Endothelial cell of umbilical vein (primary cell): ENCODE results near the gene PSME4. TPM values are rescaled to one million over a fixed set of nuclear protein-coding genes. Genes with fewer than 3 reads are reported as not detected.

Experiments
- BruUV-seq: library from RNA; stranded (reverse); fragments of 400-500 nt; replicated peaks from 2 replicates; lab custom pipeline; 2021; lab: Mats Ljungman, UMichigan
- CTCF ChIA-PET: fragments of 300-600, 350-600 bp; sonication (Branson Sonifier 250); formaldehyde crosslinking; loops from one replicate; lab custom pipeline; 2021; ENCODE audit warnings: antibody characterized with exemption, inconsistent platforms; lab: Charles Lee
- POLR2A ChIA-PET: fragments of 300-600, 350-600 bp; sonication (Branson Sonifier 250); formaldehyde crosslinking; loops from one replicate; lab custom pipeline; 2021; ENCODE audit warnings: antibody characterized with exemption, inconsistent platforms; lab: Charles Lee
- DNase-seq: peaks from one replicate; pipeline ENCODE4 v3.0.0-alpha.2; 2011; ENCODE audit warnings: low read depth, low spot score
- FAIRE-seq: peaks from 2 replicates; lab custom pipeline; 2011; peaks lifted over from hg19 to GRCh38; lab: Jason Lieb, UNC
- H2AFZ ChIP-seq: 2 replicates; pipeline ENCODE4 v1.6.0; 2012; ENCODE audit warnings: low read depth, low read length, control low read depth, inconsistent platforms
- H3K27ac ChIP-seq: 2 replicates; pipeline ENCODE4 v1.5.1; 2011; ENCODE audit warnings: low read depth, mild to moderate bottlenecking, control low read depth, low read length, moderate library complexity; ENCODE audit not compliant: insufficient read depth
- H3K27me3 ChIP-seq, 2 experiments: 2 replicates each; pipeline versions ENCODE4 v1.6.0 to v1.6.1; 2011; ENCODE audit warnings: low read length in 2 of 2, mixed read lengths in 1 of 2; ENCODE audit not compliant: control insufficient read depth in 2 of 2, insufficient read depth in 2 of 2
- H3K36me3 ChIP-seq, 2 experiments: 2 replicates in 1 of 2; 3 replicates in 1 of 2; pipeline ENCODE4 v1.5.1; 2011; ENCODE audit warnings: low read length in 2 of 2, mild to moderate bottlenecking in 1 of 2, moderate library complexity in 1 of 2; ENCODE audit not compliant: control insufficient read depth in 2 of 2, insufficient read depth in 2 of 2; ENCODE audit errors: extremely low read depth in 1 of 2
- H3K4me1 ChIP-seq: 3 replicates; pipeline ENCODE4 v1.5.1; 2011; ENCODE audit warnings: mild to moderate bottlenecking, low read length; ENCODE audit not compliant: control insufficient read depth, insufficient read depth; ENCODE audit errors: extremely low read depth
- H3K4me2 ChIP-seq: 2 replicates; pipeline ENCODE4 v1.6.1; 2011; ENCODE audit warnings: low read length, control low read depth, mixed read lengths; ENCODE audit not compliant: insufficient read depth
- H3K4me3 ChIP-seq, 3 experiments: fragments of 200-600 bp in 1 of 3; sonication (generic), shearing (Covaris generic) in 1 of 3; replicated peaks in 1 of 3; 2 replicates each; pipeline ENCODE4 v1.5.1; 2011 to 2016; ENCODE audit warnings: control low read depth in 3 of 3, low read length in 3 of 3, mild to moderate bottlenecking in 2 of 3, inconsistent platforms in 1 of 3, low read depth in 1 of 3, moderate library complexity in 1 of 3; ENCODE audit not compliant: insufficient read depth in 1 of 3
- H3K79me2 ChIP-seq: 2 replicates; pipeline ENCODE4 v1.6.0; 2012; ENCODE audit warnings: low read length, inconsistent platforms; ENCODE audit not compliant: control insufficient read depth, insufficient read depth
- H3K9ac ChIP-seq: replicated peaks from 2 replicates; pipeline ENCODE3; 2011; ENCODE audit warnings: low read length, control low read depth; ENCODE audit not compliant: insufficient read depth; ENCODE audit errors: extremely low read depth
- H3K9me1 ChIP-seq: replicated peaks from 3 replicates; pipeline ENCODE4 v1.6.0; 2011; ENCODE audit warnings: mild to moderate bottlenecking, low read length; ENCODE audit not compliant: control insufficient read depth, insufficient read depth; ENCODE audit errors: extremely low read depth
- H3K9me3 ChIP-seq: replicated peaks from 2 replicates; pipeline ENCODE4 v1.5.1; 2012; ENCODE audit warnings: low read length, inconsistent platforms; ENCODE audit not compliant: control insufficient read depth, insufficient read depth
- H4K20me1 ChIP-seq: replicated peaks from 2 replicates; pipeline ENCODE3; 2011; ENCODE audit warnings: mild to moderate bottlenecking, low read length; ENCODE audit not compliant: control insufficient read depth, insufficient read depth; ENCODE audit errors: extremely low read depth
- CTCF ChIP-seq, 2 donors: IDR thresholded peaks; 1 replicate in 1 of 2; 2 replicates in 1 of 2; pipeline ENCODE4 v1.5.1; 2011; ENCODE audit warnings: low read length in 2 of 2, mild to moderate bottlenecking in 2 of 2, moderate library complexity in 2 of 2, control low read depth in 1 of 2, inconsistent platforms in 1 of 2, low read depth in 1 of 2; ENCODE audit not compliant: insufficient read depth in 1 of 2; ENCODE audit errors: extremely low read depth in 1 of 2
- EZH2 ChIP-seq: IDR thresholded peaks from 2 replicates; pipeline ENCODE4 v1.6.1; 2012; ENCODE audit warnings: borderline replicate concordance, low read depth, mild to moderate bottlenecking, moderate library complexity, low read length, inconsistent platforms; ENCODE audit not compliant: severe bottlenecking
- GATA2 ChIP-seq: IDR thresholded peaks from 2 replicates; pipeline ENCODE4 v1.7.0; 2011; ENCODE audit warnings: low read depth, mild to moderate bottlenecking, moderate library complexity, mixed read lengths, low read length; ENCODE audit not compliant: insufficient read length, insufficient read depth
- JUN ChIP-seq: IDR thresholded peaks from 2 replicates; pipeline ENCODE4 v1.6.1; 2011; ENCODE audit warnings: borderline replicate concordance, low read depth; ENCODE audit not compliant: insufficient read length, insufficient read depth
- MYC ChIP-seq: IDR thresholded peaks from one replicate; pipeline ENCODE4 v1.6.1; 2011; ENCODE audit warnings: mild to moderate bottlenecking, low read depth, low read length
- POLR2A ChIP-seq: IDR thresholded peaks from 2 replicates; pipeline ENCODE4 v1.6.1; 2012; ENCODE audit warnings: low read depth, mild to moderate bottlenecking, control low read depth, low read length
- dilution Hi-C: fragments of 300-500 bp; cut with MboI; formaldehyde crosslinking; loops from one replicate; pipeline ENCODE4 v1.15.0; 2019; ENCODE audit warnings: low sequenced_read_pairs; ENCODE audit not compliant: extremely low pct_ligation_motif_present
- intact Hi-C: fragments of 100-400 bp; cut with micrococcal nuclease; formaldehyde crosslinking; loops from one replicate; pipeline ENCODE4 v1.10.0; 2022
- polyA plus RNA-seq, 4 experiments: library from polyadenylated mRNA; depleted of rRNA in 3 of 4; stranded (reverse) in 3 of 4; unstranded in 1 of 4; fragments of >200 nt; gene quantifications; 2 replicates each; pipeline versions ENCODE4 v1.2.1 to v1.2.3, GENCODE V29; 2011 to 2012; ENCODE audit warnings: missing spikeins in 1 of 4
- total RNA-seq: library from RNA; stranded (reverse); gene quantifications from 2 replicates; pipeline ENCODE4 v1.2.3, GENCODE V29; 2021
- TF ChIP-seq, protein P1 (sequence below): IDR thresholded peaks from 2 replicates; pipeline ENCODE4 v1.6.1; 2011; ENCODE audit not compliant: insufficient read depth, insufficient read length

Gene PSME4
- total and polyA plus RNA-seq, 2 donors (not counting 3 experiments of a cell fraction or from before 2014, with no cell fraction given) = 24.7 to 82.6 TPM

GRCh38 chr2:53867169-53867568 lies 103.6 kb downstream of the PSME4 start:
- peaks cover 7 to 21% of the 10 kb centered on the region in 2 experiments for H3K36me3 ChIP-seq
- TF ChIP-seq JUN (no peak), GATA2 (no peak), POLR2A (no peak), EZH2 (no peak), MYC (no peak), CTCF (IDR thresholded peaks at IDR 0.05; ENCODE audit: extremely low read depth in 1 of 2, insufficient read depth in 1 of 2, low read depth in 1 of 2, low read length in 2 of 2) (no peak)
- TF ChIP-seq, protein P1, sequence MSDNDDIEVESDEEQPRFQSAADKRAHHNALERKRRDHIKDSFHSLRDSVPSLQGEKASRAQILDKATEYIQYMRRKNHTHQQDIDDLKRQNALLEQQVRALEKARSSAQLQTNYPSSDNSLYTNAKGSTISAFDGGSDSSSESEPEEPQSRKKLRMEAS = no peak
- ChIA-PET CTCF (interaction anchor here (0.6 kb wide), 1 partner anchor 16 kb away, joined by 3 read pairs; no protein-coding TSS in a partner anchor), POLR2A (no interaction called here)
- H3K9me1 ChIP-seq = no peaks in the 10 kb centered on the region
- DNase-seq (no peak), FAIRE-seq (no peak)
- intact Hi-C loops (no loop called here), dilution Hi-C loops (no loop called here)
- no peaks in the 10 kb centered on the region for H3K79me2 ChIP-seq
- H3K4me1 ChIP-seq = no peaks in the 10 kb centered on the region
- H4K20me1 ChIP-seq = no peaks in the 10 kb centered on the region
- no peak overlapping the region for H3K4me2 ChIP-seq
- no peak overlapping the region for H2AFZ ChIP-seq
- H3K27me3 ChIP-seq = no peaks in the 10 kb centered on the region
- no peak overlapping the region for H3K27ac ChIP-seq
- BruUV-seq = no TSS peak
- no peaks in the 10 kb centered on the region for H3K9me3 ChIP-seq
- H3K4me3 ChIP-seq = no peak overlapping the region
- no peak overlapping the region for H3K9ac ChIP-seq
